HepG2 (cell line): ENCODE measurements around the gene CCL23. TPM values are rescaled to one million over a fixed set of nuclear protein-coding genes. Genes with fewer than 3 reads are reported as not detected.

Source experiments
- ARID2 ChIP-seq: sonication (generic); formaldehyde crosslinking; IDR thresholded peaks from 2 replicates; pipeline ENCODE4 v1.8.1; 2022; ENCODE audit warnings: mild to moderate bottlenecking, missing genetic modification reagents, borderline replicate concordance
- CHD4 ChIP-seq: fragments of 200-600 bp; sonication (generic); IDR thresholded peaks from 2 replicates; pipeline ENCODE4 v1.7.0; 2017; ENCODE audit warnings: mild to moderate bottlenecking, low read length, borderline replicate concordance
- FOXM1 ChIP-seq: sonication (generic); formaldehyde crosslinking; IDR thresholded peaks from 2 replicates; pipeline ENCODE4 v1.5.0; 2020; ENCODE audit warnings: missing genetic modification reagents
- IKZF1 ChIP-seq: fragments of 450-650 bp; IDR thresholded peaks from 2 replicates; pipeline ENCODE4 v1.7.1; 2016
- MTA1 ChIP-seq: sonication (generic); formaldehyde crosslinking; IDR thresholded peaks from 2 replicates; pipeline ENCODE4 v1.4.0; 2020; ENCODE audit warnings: missing genetic modification reagents, mild to moderate bottlenecking, borderline replicate concordance
- NPAS2 ChIP-seq: sonication (generic); formaldehyde crosslinking; IDR thresholded peaks from 2 replicates; pipeline ENCODE4 v1.8.0; 2022; ENCODE audit warnings: mild to moderate bottlenecking, missing genetic modification reagents, borderline replicate concordance
- PHF21A ChIP-seq: sonication (generic); formaldehyde crosslinking; IDR thresholded peaks from 2 replicates; pipeline ENCODE4 v1.5.0; 2020; ENCODE audit warnings: mild to moderate bottlenecking, missing genetic modification reagents
- TAF1 ChIP-seq: sonication (generic); formaldehyde crosslinking; IDR thresholded peaks from 2 replicates; pipeline ENCODE4 v1.4.0; 2020; ENCODE audit warnings: missing genetic modification reagents
- TOE1 ChIP-seq: sonication (generic); formaldehyde crosslinking; IDR thresholded peaks from 2 replicates; pipeline ENCODE4 v1.4.0; 2020; ENCODE audit warnings: mild to moderate bottlenecking, missing genetic modification reagents
- XRCC5 ChIP-seq: fragments of 200-400 bp; formaldehyde crosslinking; optimal IDR thresholded peaks from 2 replicates; pipeline ENCODE3; 2017; ENCODE audit warnings: mild to moderate bottlenecking, low read length
- ZBTB20 ChIP-seq: sonication (generic); formaldehyde crosslinking; IDR thresholded peaks from 2 replicates; pipeline ENCODE4 v1.8.1; 2023; ENCODE audit warnings: missing genetic modification reagents, low read depth, mild to moderate bottlenecking, borderline replicate concordance
- ZBTB38 ChIP-seq: sonication (generic); formaldehyde crosslinking; IDR thresholded peaks from 2 replicates; pipeline ENCODE4 v1.5.1; 2020; ENCODE audit warnings: mild to moderate bottlenecking, missing genetic modification reagents
- ZBTB43 ChIP-seq: sonication (generic); formaldehyde crosslinking; conservative IDR thresholded peaks from 2 replicates; pipeline ENCODE4 v1.4.0; 2020; ENCODE audit warnings: missing genetic modification reagents
- ZNF432 ChIP-seq: sonication (generic); formaldehyde crosslinking; IDR thresholded peaks from 2 replicates; pipeline ENCODE4 v1.5.0; 2020; ENCODE audit warnings: missing genetic modification reagents, mild to moderate bottlenecking, borderline replicate concordance
- ZNF547 ChIP-seq: sonication (generic); formaldehyde crosslinking; IDR thresholded peaks from 2 replicates; pipeline ENCODE4 v1.5.1; 2020; ENCODE audit warnings: mild to moderate bottlenecking, missing genetic modification reagents
- polyA plus RNA-seq, 8 experiments: library from polyadenylated mRNA; depleted of rRNA in 3 of 8; stranded (reverse) in 7 of 8; unstranded in 1 of 8; fragments of >200 nt; fragmentation: Illumina TruSeq in 4 of 8; extraction: Trizol in 4 of 8; gene quantifications; 2 replicates each; pipeline versions ENCODE4 v1.2.1 to v1.2.3, GENCODE V29; 2011 to 2016; ENCODE audit warnings: low read depth in 4 of 8, missing spikeins in 1 of 8, mixed read lengths in 1 of 8; ENCODE audit not compliant: insufficient read depth in 1 of 8
- total RNA-seq, 5 experiments: library from RNA; depleted of rRNA; stranded (reverse); fragments of >200 nt; fragmentation: Illumina TruSeq; extraction: Trizol; gene quantifications; 2 replicates each; pipeline ENCODE4 v1.2.3, GENCODE V29; 2016; ENCODE audit warnings: low read depth in 1 of 5
- TF ChIP-seq, protein P1 (sequence below): sonication (generic); IDR thresholded peaks from 2 replicates; pipeline ENCODE4 v1.6.1; 2016; ENCODE audit warnings: low read depth, borderline replicate concordance
- TF ChIP-seq, protein P2 (sequence below): sonication (generic); formaldehyde crosslinking; IDR thresholded peaks from 2 replicates; pipeline ENCODE4 v1.9.0; 2021; ENCODE audit warnings: missing genetic modification reagents, borderline replicate concordance

Gene CCL23
- total and polyA plus RNA-seq, 2 of the 13 experiments (the other 11 are each of a cell fraction or from before 2014, with no cell fraction given) = not detected

DNA sequence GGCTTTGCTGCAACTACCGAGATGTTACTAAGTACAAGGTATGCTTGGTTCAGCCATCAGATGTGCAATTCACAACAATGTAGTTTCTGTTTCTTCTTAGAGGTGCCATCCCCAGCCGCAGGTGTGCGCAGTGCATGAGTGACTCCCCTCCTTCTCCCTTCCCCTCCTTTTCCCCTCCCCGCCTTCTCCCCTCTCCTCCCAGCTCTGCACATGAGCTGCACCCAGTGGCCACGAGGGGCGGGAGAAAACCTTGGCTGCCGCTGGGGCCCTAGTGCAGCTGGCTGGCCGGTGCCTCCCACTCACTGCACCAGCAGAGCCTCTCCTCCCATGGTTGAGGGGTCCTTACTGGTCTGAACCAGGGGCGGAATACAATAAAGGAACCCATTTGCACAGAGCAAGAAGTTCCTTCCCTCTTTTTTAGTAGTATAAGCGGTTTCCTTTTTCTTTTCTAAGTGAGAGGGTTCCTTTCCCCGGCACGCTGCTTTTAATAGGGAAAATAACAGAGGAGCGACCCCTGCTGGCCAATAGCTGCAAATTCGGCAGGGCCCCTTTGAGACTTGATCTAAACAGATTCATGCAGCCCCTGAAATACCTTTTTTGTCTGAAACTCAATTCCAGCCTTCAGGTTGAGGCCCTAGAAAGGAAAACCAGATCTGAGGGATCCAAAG, 8.6 kb downstream of the CCL23 start (continued):
- no peak for TF ChIP-seq MTA1 (CRISPR knock-in tag)
- no peak for TF ChIP-seq PHF21A (CRISPR knock-in tag)
- TF ChIP-seq TOE1 (CRISPR knock-in tag) = no peak
- TF ChIP-seq, protein P1, sequence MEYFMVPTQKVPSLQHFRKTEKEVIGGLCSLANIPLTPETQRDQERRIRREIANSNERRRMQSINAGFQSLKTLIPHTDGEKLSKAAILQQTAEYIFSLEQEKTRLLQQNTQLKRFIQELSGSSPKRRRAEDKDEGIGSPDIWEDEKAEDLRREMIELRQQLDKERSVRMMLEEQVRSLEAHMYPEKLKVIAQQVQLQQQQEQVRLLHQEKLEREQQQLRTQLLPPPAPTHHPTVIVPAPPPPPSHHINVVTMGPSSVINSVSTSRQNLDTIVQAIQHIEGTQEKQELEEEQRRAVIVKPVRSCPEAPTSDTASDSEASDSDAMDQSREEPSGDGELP = peak; percentile 53; the same call in 1 of the 2 replicates
- no peak for TF ChIP-seq ZNF432 (CRISPR knock-in tag)
- no peak for TF ChIP-seq ARID2 (CRISPR knock-in tag)
- TF ChIP-seq CHD4 = peak; percentile 63; the same call in 1 of the 2 replicates
- TF ChIP-seq ZBTB43 (CRISPR knock-in tag) = no peak
- no peak for TF ChIP-seq XRCC5
- TF ChIP-seq, protein P2, sequence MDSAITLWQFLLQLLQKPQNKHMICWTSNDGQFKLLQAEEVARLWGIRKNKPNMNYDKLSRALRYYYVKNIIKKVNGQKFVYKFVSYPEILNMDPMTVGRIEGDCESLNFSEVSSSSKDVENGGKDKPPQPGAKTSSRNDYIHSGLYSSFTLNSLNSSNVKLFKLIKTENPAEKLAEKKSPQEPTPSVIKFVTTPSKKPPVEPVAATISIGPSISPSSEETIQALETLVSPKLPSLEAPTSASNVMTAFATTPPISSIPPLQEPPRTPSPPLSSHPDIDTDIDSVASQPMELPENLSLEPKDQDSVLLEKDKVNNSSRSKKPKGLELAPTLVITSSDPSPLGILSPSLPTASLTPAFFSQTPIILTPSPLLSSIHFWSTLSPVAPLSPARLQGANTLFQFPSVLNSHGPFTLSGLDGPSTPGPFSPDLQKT (CRISPR knock-in tag) = no peak
- no peak for TF ChIP-seq NPAS2
- TF ChIP-seq ZBTB20 = no peak
- peak; percentile 21; the same call in 1 of the 2 replicates for TF ChIP-seq ZBTB38 (CRISPR knock-in tag)
- TF ChIP-seq IKZF1 = no peak
- no peak for TF ChIP-seq ZNF547 (CRISPR knock-in tag)
- TF ChIP-seq FOXM1 (CRISPR knock-in tag) = no peak
- no peak for TF ChIP-seq TAF1
